ENCODE data around the gene LZTS2. TPM values are rescaled to one million over a fixed set of nuclear protein-coding genes. Genes with fewer than 3 reads are reported as not detected.

Gene LZTS2
- polyA plus RNA-seq, 1 experiment: 33.3 TPM

- no peaks in the 10 kb centered on the region for H3K27me3 ChIP-seq (ENCODE audit: control insufficient read depth, insufficient read depth, low read length)
- POLR2A ChIA-PET: no interaction called here
- CTCF ChIA-PET: interaction anchor here (1.2 to 3.1 kb wide), 7 partner anchors 9 to 576 kb away, joined by 3 to 46 read pairs (median 4); partner anchors contain the start of genes KAZALD1, PDZD7 and SFXN3
- H3K9me3 ChIP-seq (ENCODE audit: control insufficient read depth, insufficient read depth, low read length): no peaks in the 10 kb centered on the region
- no peak overlapping the region for H3K4me3 ChIP-seq (ENCODE audit: low read depth, low read length)
- TF ChIP-seq CTCF (IDR thresholded peaks at IDR 0.05; ENCODE audit: low read depth, low read length): no peak
- no peak overlapping the region for H3K27ac ChIP-seq (ENCODE audit: low read depth, low read length)
- no peak for DNase-seq (ENCODE audit: low read depth, low spot score)
These were observed 20.9 kb downstream of the LZTS2 start for GRCh38 chr10:101020427-101021075.

- POLR2A ChIA-PET: no interaction called here
- DNase-seq (ENCODE audit: low read depth, low spot score): no peak
- Histone ChIP-seq H3K27me3 (ENCODE audit: control insufficient read depth, insufficient read depth, low read length) (no peaks in the 10 kb centered on the region), H3K4me3 (ENCODE audit: low read depth, low read length) (no peak overlapping the region), H3K27ac (ENCODE audit: low read depth, low read length) (no peak overlapping the region), H3K9me3 (ENCODE audit: control insufficient read depth, insufficient read depth, low read length) (no peaks in the 10 kb centered on the region)
- CTCF ChIA-PET: no interaction called here
- no peak for TF ChIP-seq CTCF (IDR thresholded peaks at IDR 0.05; ENCODE audit: low read depth, low read length)
These were observed 21.6 kb downstream of the LZTS2 start for GRCh38 chr10:101021239-101021638.

- CTCF ChIA-PET: no interaction called here
- no peak for TF ChIP-seq CTCF (IDR thresholded peaks at IDR 0.05; ENCODE audit: low read depth, low read length)
- POLR2A ChIA-PET: no interaction called here
- no peaks in the 10 kb centered on the region for H3K27me3 ChIP-seq (ENCODE audit: control insufficient read depth, insufficient read depth, low read length)
- no peak for DNase-seq (ENCODE audit: low read depth, low spot score)
- H3K4me3 ChIP-seq (ENCODE audit: low read depth, low read length): no peak overlapping the region
- no peaks in the 10 kb centered on the region for H3K9me3 ChIP-seq (ENCODE audit: control insufficient read depth, insufficient read depth, low read length)
- H3K27ac ChIP-seq (ENCODE audit: low read depth, low read length): no peak overlapping the region
These were observed 22.2 kb downstream of the LZTS2 start for GRCh38 chr10:101021692-101022251.

GRCh38 chr10:101022967-101023705, 23.5 kb downstream of the LZTS2 start:
- TF ChIP-seq CTCF (IDR thresholded peaks at IDR 0.05; ENCODE audit: low read depth, low read length): no peak
- Histone ChIP-seq H3K27me3 (ENCODE audit: control insufficient read depth, insufficient read depth, low read length) (no peaks in the 10 kb centered on the region), H3K9me3 (ENCODE audit: control insufficient read depth, insufficient read depth, low read length) (no peaks in the 10 kb centered on the region), H3K4me3 (ENCODE audit: low read depth, low read length) (no peak overlapping the region), H3K27ac (ENCODE audit: low read depth, low read length) (no peak overlapping the region)
- POLR2A ChIA-PET: interaction anchor here (0.6 kb wide), 1 partner anchor 26 kb away, joined by 7 read pairs; no protein-coding TSS in a partner anchor
- no peak for DNase-seq (ENCODE audit: low read depth, low spot score)
- CTCF ChIA-PET: interaction anchor here (0.5 to 1.4 kb wide), 4 partner anchors 9 to 36 kb away, joined by 3 to 7 read pairs (median 4); no protein-coding TSS in a partner anchor

Measured in AG04450 (cell line).